Inflammatory macrophage treated with lipopolysaccharide for 1 hour (primary cell): ENCODE measurements around the gene TIMP3.

ENCODE experiments used
- DNase-seq, 2 donors: peaks; one replicate each; pipeline ENCODE4 v3.0.0-alpha.2; 2020 to 2022

TIMP3 gene

DNA sequence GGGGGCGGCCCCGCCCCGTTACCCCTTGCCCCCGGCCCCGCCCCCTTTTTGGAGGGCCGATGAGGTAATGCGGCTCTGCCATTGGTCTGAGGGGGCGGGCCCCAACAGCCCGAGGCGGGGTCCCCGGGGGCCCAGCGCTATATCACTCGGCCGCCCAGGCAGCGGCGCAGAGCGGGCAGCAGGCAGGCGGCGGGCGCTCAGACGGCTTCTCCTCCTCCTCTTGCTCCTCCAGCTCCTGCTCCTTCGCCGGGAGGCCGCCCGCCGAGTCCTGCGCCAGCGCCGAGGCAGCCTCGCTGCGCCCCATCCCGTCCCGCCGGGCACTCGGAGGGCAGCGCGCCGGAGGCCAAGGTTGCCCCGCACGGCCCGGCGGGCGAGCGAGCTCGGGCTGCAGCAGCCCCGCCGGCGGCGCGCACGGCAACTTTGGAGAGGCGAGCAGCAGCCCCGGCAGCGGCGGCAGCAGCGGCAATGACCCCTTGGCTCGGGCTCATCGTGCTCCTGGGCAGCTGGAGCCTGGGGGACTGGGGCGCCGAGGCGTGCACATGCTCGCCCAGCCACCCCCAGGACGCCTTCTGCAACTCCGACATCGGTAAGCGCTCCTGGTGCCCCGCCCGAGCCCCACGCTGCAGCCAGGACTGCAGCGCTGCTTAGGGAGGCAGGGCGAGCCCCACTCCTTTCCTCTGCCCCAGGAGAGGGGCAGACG lies at the start of gene TIMP3:
TSS of gene TIMP3 (plus strand) at position 169 of the 700 bp plus-strand sequence. CDS start at position 466, 297 bp downstream.
- DNase-seq = peak; percentile 31 to 38

DNA sequence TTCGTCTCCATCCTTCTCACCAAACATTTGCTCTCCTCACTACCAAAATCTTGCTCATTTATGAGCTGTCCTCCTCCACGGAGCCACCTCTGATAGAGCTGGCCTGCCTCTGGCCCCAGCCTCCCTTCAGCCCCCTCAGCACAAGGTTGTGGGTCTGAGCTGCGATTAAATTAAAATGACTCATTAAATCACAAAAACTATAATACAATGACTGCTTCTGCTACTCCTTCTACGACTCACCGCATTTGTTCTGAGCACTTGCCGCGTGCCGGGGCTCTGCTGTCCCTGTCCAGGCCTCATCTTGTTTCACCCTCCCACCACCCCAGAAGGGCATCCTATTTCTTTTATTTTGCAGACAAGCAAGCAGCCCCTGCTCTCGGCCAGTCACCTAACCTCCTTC lies 49.2 kb upstream of the TIMP3 start:
- DNase-seq = no peak

DNA sequence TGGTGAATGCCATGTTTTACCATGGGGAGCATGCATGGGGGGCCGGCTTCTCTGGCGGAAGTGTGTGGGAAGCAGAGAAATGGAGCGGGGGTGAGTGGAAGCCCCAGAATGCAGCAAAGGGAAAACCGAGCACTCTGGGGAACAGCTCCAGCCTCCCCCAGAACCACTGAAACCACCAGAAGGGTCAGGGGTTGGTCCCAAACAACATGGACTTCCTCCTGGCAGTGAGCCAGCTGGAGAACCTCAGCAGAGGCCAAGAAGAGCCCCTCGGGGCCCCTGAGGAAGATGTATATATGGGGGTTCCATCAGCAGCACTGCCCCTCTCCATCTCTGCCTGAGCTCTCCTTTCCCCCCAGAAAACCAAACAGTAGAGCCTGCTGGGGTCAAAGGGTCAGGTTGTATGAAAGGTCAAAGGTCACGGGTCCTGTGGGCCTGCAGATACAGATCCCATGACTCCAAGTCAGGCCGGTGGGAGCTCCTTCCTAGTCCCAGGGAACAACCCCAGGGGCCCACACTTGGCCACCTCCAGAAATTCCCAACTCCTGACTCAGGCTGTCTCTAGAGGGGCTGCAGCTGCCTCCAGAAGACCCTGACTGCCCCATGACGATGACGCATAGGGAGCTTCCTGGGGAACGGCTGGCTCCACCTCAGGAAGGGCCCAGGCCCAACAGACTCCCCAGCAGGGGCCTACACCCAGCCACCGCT lies 48.5 kb upstream of the TIMP3 start:
- DNase-seq = peak; percentile 69 to 93

DNA sequence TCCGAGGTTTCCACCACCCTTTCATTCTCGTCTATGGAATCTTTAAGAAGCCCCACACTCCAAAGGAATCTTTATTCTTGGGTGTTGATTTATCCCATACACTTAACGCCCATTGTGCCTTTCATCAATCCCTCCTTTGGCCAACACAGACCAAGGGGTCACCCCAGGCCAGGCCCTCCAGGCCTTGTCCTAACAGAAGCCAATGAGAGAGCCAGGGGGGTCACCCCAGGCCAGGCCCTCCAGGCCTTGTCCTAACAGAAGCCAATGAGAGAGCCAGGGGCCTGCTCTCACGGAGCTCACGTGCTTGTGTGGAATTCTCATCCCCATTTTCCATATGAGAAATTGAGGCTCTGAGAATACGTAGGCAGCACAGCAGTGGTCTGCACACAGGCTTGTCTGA lies 47.9 kb upstream of the TIMP3 start:
- no peak for DNase-seq

DNA sequence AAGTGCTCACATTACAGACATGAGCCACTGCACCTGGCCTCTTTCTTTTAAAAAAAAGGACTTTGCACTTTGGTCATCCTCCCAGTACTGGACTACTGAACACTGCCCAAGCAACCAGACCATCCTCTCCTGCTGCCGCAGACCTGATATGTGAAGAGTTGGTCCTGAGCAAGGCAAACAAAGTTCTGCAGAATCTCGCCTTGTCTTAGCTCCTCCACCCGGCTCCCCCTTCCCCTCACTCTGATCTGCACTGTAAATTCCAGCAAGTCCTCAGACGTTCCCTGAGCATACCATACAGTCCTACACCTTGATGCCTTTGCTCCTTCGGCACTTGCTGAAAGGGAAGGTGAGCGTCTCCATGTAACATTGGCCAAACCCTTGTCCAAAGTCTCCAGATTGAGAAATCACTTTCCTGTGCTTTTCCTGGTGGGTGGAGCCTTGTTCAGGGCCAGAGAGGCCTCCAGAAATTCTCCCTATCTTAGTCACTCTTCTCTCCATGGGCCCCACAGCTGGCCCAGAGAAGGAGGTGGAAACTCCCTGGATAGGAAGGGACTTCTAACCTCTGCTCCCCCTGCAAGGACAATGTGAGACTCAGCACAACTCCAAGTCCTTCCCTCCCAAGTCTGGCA lies 47.0 kb upstream of the TIMP3 start:
- peak; percentile 71 to 94 for DNase-seq

DNA sequence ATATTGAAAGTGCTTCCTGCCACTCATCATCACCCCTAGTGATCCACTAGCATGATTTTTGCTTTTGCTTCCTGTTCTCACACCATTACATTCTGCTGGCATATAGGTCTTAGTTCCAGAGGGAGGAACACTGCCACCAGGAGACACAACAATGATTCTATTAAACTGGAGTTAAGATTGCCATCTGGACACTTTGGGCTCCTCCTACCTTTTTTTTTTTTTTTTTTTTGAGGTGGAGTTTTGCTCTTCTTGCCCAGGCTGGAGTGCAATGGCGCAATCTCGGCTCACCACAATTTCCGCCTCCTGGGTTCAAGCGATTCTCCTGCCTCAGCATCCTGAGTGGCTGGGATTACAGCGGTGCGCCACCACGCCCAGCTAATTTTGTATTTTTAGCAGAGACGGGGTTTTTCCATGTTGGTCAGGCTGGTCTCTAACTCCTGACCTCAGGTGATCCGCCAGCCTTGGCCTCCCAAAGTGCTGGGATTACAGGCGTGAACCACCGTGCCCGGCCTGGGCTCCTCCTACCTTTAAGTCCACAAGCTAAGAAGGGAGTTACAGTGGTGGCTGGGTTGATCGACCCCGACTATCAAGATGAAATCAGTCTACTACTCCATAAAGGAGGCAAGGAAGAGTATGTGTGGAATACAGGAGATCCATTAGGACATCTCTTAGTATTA lies 44.3 kb upstream of the TIMP3 start:
- peak in 1 of 2 donors; percentile 51 for DNase-seq

DNA sequence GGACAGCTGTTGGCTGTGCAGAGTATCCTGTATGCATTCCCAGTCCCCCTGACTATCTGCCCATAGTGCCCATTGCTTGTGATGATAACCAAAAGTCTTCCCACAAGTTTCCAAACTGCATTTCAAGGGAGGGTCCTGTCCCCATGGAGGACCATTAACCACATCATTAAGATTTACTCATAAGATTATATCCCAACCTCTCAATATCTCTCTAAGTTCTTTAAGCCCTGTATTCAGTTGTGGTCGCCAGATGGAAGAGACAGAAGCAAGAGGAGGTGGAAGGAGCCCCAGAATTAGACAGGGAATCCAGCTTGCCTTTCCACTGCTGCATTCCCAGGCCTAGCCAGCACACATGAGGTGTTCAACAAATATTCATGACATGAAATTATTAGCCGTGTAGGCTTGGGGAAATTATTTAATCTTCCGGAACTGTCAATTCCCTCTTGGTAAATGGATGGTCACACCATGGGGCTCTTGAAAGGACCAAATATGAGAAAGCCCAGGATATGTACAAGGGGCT lies 42.6 kb upstream of the TIMP3 start:
- DNase-seq = no peak

DNA sequence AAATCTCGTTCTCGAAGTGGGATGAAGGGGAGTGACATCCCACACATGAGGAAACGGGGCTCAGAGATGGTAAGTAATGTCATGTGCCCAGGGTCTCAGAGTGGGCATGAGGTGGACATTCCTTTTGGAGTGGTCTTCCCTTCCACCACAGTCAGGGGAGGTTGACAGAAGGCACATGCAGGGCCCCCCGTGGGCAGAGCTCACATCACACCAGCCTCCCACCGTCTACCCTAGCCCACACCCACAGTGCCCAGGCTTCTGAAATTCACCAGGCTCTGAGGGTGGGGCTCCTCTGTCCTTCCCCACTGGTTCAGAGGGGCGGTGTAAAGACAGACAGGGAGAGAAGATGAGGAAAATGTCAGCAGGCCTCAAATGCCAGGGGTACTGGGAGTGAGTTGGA lies 41.1 kb upstream of the TIMP3 start:
- no peak for DNase-seq

DNA sequence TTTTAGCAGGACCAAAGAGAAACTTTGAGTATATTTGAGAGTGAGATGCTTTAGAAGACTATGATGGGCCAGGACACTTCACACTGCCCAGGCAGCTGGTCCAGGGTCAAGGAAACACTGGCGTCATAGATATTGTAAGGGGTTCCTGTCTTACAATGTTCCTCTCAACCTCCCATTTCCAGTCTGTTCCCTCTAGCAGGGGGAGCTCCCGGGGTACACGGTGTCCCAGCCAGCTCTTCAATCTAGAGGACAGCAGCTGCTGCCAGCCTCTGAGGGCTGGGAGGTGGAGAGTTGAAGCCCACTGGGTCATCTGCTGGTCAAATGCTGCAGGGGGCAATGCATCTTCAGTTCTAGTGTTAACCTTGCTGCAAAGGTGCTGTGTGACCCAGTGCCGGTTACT lies 40.7 kb upstream of the TIMP3 start:
- DNase-seq = no peak

DNA sequence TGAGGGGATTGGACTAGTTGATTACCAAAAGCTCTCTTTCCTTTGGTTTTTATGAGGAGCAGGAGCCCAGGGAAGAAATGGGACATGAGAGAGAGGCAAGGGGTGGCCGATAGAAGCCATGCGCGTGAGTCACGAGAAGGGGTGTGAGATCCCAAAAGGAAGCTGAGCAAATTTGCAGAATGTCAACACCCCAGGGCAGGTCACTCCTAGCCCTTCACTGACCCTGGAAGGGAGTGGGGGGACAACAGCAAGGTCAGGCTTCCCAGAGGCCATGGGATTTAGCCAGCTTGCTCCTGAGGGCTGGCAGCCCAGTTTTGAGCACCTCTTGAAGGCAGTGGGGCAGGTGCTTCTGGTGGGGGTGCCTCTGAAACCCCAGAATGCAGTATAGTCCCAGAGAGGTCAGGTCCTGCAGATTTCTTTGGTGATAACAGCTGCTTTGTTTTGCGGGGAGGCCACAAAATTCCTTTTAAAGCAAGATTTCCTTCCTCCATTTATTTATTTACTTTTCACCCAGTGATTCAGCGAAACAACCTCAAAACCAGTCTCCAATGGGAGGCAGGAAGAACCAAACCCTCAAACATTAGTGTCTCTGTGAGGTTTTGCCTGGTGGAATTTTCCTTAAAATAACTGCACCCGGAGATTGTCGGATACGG lies 40.1 kb upstream of the TIMP3 start:
- peak in 1 of 2 donors; percentile 39 for DNase-seq

DNA sequence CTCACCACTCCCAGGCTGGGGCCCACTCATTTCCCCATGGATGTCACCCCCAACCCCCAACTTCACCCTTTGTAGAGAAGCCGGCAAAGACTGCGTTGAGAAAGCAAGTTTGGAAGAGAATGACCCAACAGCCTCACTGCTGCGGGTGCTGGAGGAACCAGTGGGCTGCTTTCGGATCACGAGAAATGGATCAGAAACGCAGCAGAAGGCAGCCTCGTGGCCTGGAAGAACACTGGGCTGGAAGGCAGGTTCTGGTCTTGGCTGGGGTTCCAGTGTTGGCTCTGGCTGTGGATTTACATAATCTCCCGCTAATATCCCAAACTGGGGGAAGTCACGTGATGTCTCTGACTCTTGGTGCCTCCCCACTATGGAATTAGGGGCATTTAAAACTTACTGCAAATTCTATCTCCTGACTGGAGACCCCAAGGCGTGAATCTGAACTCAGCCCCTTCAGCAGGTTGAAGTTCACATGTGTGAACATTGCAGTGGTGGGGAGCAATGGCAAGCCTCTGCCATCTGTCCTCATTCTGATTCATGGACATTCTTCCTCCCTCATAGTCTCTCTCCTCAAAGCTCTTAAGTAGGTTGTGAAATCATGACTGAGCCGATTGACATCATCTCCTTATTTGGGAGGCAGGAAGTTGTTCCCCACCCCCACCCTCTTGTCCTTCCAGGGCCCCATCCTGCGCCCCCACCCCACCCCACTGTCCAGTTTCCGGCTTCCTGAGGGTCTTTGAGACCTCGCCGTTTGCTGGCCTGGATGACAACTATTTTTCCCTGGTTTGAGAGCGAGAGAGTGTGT lies 37.0 kb upstream of the TIMP3 start:
- DNase-seq = peak; percentile 81 to 93

DNA sequence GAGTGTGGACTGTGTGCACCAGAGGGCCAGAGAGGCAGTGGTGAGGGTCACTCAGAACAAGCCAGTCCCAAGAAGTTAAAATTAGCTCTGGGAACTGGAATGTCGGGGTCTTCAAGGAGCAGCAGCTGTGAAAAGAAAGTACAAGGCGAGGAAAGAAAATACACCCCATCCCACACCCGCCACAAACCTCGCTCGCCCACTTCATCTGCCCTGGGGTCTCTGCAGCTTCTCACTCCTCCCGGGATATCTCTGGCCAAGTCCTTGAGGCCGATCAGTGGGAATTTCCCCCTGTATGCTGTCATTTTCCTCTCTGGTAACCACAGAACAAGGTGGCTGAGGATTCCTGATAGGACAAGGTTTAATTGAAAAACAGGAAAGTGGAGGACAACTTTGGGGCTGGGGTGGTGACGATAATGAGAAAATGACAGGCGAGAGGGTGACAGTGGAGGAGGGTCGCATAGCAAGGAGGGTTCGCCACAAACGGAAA lies 36.3 kb upstream of the TIMP3 start:
- peak; percentile 28 to 49 for DNase-seq

DNA sequence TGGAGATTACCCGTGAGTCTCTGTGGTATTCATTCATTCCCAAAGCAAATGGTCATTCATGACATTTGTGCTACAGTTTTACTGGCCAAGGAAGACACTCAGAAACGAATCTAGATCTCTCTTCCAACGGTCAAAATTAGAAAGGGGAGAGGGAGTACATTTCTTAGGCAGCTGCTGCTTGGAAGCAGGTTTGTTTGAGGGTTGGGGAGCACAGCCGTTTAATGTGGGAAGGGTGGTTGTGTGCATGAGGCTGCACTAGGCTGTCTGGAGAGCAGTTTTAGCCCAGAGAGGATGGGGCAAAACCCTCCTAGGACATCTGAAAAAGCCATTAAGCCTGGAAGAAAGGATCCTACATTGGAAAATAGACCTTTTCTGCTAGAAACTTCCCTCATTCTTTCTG lies 29.7 kb upstream of the TIMP3 start:
- DNase-seq = no peak

DNA sequence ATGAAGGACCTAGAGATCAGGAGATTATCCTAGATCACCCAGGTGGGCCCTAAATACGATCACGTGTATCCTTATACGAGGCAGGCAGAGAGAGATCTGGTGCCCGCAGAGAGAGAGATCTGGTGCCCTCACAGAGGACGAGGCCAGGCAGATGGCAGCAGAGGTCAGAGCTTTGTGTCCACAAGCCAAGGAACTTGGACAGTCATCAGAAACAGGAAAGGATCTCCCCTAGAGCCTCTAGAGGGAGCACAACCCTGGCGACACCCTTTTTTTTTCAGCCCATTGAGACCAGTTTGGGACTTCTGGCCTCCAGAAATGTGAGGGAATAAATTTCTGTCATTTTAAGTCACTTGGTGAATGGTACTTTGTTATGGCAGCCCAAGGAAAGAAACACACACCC lies 25.5 kb upstream of the TIMP3 start:
- peak in 1 of 2 donors; percentile 35 for DNase-seq

DNA sequence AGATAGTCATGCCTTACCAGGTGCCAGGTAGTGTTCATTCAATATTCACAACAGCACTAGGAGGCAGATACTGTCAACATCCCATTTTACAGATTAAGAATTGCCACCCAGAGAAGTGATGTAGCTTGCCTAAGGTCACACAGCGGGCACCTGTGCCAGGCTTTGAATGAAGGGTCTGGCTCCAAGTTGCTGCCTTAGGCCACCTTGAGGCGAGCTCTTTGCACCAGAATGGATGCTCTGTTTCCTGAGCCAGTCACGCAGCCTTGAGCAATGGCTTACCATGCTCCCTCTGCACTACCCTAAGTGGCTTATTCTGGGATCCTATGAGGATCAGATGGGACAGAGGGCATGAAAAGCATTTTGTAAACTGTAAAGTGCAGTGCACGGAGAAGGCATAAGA lies 25.1 kb upstream of the TIMP3 start:
- no peak for DNase-seq

DNA sequence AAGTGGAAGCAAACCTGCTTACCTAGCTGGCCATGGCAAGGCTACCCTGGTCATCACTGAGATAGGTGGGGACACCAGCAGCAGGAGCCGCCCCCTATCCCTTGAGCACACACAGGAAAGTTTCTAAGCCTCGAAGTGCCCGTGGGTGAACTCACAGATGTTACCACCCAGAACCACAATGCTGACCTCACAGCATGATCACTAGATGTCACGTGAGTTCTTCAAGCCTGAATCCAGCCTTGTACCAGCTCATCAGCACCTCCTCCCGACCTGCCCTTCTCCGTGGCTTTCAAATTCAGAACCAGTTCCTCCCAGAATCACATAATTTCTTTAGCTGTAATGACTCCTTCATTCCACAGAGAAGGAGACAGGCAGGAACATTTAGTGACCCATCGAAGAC lies 24.7 kb upstream of the TIMP3 start:
- peak; percentile 43 to 87 for DNase-seq

DNA sequence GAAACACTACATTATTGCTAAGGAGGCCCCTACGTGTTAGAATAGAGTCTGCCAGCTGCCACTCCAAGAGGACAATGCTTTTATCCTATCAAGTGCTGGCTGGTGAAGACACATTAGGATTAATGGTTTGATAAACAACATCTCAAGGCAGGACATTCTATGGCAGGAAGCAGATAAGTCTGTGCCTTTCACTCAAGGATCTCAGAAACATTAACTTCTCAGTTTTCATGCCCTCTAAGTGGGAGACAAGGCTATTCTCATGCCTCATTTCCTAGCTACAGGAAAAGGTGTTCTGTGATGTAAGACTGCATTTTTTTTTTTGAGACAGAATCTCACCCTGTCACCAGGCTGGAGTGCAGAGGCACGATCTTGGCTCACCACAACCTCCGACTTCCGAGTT lies 23.5 kb upstream of the TIMP3 start:
- no peak for DNase-seq

DNA sequence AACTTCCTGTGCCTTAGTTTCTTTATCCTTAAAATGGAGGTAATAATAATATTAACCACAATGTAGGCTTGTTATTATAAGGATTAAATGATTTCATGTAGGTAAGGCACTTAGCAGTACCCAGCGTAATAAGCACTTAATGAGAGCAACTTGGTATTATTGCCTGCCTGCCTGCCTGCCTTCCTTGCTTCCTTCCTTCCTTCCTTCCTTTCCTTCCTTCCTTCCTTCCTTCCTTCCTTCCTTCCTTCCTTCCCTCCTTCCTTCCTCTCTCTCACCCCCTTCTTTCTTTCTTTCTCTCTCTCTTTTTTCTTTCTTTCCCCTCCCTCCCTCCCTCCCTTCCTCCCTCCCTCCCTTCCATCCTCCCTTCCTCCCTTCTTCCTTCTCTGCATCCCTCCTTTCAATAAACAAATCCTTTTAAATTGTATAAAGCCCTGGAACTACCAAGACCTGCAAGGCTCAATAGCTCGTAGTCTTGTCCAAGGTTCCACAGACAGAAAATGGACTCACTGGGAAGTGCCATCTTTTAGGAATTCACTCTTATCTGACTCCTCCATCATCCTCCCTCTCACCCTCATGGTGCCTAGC lies 20.7 kb upstream of the TIMP3 start:
- DNase-seq = no peak

DNA sequence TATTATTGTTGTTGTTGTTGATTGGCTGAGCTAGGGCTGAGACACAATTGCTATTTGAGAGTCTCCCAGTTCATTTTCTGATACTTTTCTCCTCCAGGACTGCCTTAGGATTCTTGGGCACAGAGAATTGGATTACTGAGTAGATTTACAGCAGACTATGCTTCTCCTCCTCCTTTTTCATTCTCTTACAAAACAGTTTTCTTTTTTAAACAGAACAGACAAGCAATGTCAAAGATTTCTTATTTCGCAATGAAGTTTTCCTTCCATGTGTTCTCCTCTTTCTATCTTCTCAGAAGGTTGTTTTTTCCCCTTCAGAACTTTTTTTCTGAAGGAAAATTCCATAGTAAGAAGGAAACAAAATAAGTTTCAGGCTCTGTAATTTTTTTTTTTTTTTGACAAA lies 19.8 kb upstream of the TIMP3 start:
- DNase-seq = no peak

DNA sequence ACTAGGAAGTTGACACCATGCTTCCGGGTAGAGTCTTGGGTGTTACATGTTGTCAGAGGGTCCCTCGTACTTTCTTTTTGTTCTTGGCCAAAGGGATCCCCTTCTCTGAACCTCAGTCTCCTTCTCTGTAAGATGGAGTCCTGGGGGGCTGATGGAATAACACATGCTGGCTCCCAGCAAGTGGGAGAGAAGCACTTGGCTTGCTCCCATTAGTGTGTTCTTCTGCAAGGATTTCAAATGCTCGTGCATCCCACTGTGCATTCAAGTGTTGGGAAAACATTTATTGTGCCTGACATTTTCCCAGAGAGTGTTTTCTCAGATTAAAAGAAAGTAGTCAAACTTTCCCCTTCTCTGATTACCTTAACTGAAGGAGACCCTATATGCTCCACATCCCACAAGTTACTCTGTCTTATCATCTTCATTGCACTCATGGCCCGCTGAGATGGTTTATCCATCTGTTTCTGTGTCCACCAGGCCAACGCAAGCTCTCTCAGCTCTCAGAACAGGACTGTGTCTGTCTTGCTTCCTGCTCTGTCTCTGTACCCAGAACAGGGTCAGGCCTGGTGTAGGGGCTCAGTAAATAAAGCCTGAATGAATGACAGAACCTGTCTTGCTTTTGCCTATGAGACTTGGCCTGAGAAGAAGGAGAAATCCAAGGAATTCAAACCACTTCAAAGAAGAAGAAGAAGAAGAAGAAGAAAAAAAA lies 16.0 kb upstream of the TIMP3 start:
- no peak for DNase-seq

DNA sequence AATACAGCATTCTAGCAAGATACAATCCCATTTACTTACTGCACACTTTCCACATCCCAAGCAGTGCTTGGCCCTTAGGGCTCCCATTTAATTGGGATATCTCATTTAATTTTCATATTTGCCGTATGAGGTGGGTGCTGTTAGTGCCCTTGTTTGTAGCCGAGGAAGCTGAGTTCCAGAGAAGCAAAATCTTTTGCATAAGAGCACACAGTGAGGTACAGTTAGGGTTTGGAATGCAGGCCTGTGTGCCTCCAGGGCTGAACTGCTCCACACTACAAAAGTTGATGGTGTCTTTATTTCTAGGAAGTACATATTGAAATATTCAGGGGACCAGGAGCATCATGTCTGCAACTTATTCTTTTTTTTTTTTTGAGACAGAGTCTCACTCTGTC lies 15.5 kb upstream of the TIMP3 start:
- DNase-seq = no peak
